MM.1S (cell line): ENCODE data around the gene PRF1.

Experiments used
- CTCF ChIP-seq: fragments of 300-600 bp; sonication (generic); IDR thresholded peaks from 2 replicates; pipeline ENCODE4 v1.5.1; 2016; ENCODE audit warnings: antibody characterized with exemption, low read length, mixed read lengths
- EZH2 ChIP-seq: fragments of 300-600 bp; sonication (generic); optimal IDR thresholded peaks from 2 replicates; pipeline ENCODE3; 2017; ENCODE audit warnings: low read depth, mild to moderate bottlenecking, antibody characterized with exemption, low read length, mixed read lengths

DNA sequence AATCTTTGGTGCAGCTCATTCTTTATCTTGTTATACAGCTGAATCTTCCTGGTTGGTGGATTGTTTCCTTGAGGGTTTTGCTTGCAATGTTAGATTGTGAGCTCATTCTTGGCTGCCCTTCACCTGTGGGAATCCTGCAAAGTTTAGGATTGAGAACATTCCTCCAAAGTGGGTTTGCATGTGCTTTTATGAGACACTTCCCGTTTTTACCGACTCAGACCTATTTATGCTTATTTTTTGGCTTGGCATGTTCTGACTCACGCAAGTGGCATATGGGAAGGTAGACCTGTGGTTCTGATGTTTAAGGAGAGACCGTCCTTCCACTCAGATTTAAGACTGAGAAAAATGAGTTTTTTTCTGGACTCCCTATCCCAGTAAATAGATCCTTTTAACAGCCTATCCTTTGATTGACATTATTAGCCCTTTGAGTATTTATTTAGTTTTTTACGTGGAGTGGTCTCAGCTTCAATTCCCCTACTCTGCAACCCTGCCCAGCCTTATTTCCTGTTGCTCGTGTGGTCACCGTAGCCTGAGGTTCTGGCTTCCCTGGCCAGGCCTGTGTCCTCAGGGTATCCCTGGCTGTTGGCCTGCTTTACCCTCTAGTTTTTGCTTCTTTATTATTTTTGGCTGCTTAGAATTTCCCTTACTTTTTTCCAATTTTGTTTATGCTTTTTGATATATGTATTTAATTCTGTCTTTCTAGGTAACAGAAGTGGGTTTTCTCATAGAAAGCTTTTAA is 13.4 kb upstream of the PRF1 start:
- TF ChIP-seq CTCF = no peak
- TF ChIP-seq EZH2 = no peak
